GM21515 (cell line): ENCODE results near the gene HOXA7.

Experiments used
- ATAC-seq: cut with Tn5 transposase; IDR thresholded peaks from one replicate; pipeline ENCODE4 v1.9.1; 2021; ENCODE audit not compliant: unreplicated experiment

Gene HOXA7

GRCh38 chr7:27148031-27148755 is 8.3 kb downstream of the HOXA7 start:
- ATAC-seq = no peak

- no peak for ATAC-seq
Observed at GRCh38 chr7:27147199-27148030, 9.1 kb downstream of the HOXA7 start, which contains the start of gene HOXA6. Gene HOXA6 (minus strand): TSS chr7:27147774. CDS start chr7:27147749, 25 bp downstream.

- no peak for ATAC-seq
Observed at GRCh38 chr7:27146491-27147198, 9.8 kb downstream of the HOXA7 start.

GRCh38 chr7:27145914-27146412 is 10.5 kb downstream of the HOXA7 start:
- ATAC-seq = no peak

GRCh38 chr7:27145165-27145913 is 11.1 kb downstream of the HOXA7 start:
- ATAC-seq = no peak

GRCh38 chr7:27144781-27145164 is 11.7 kb downstream of the HOXA7 start:
- ATAC-seq = no peak

GRCh38 chr7:27143950-27144780 is 12.3 kb downstream of the HOXA7 start:
- no peak for ATAC-seq

DNA sequence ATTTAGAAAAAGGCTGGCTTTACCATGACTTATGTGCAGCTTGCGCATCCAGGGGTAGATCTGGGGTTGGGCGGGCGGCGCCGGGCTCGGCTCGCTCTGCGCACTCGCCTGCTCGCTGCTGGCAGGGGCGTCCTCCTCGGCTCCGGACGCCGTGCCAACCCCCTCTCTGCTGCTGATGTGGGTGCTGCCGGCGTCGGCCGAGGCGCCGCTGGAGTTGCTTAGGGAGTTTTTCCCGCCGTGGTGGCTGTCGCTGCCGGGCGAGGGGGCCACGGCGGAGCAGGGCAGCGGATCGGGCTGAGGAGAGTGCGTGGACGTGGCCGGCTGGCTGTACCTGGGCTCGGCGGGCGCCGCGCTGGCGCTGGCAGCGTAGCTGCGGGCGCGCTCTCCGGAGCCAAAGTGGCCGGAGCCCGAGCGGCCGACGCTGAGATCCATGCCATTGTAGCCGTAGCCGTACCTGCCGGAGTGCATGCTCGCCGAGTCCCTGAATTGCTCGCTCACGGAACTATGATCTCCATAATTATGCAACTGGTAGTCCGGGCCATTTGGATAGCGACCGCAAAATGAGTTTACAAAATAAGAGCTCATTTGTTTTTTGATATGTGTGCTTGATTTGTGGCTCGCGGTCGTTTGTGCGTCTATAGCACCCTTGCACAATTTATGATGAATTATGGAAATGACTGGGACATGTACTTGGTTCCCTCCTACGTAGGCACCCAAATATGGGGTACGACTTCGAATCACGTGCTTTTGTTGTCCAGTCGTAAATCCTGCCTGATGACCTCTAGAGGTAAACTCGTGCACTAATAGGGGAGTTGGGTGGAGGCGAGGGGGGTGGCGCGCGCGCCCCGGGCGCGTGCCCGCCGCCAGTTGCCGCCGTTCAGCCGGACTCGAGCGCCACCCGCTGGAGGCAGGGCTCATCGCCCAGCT is 13.2 kb downstream of the HOXA7 start, which contains the start of gene HOXA5:
Gene HOXA5, minus strand, starts transcription at position 659 of the 927 bp plus-strand sequence. Its CDS starts 74 bp downstream, at position 585.
- ATAC-seq = no peak

GRCh38 chr7:27142580-27143022 is 13.9 kb downstream of the HOXA7 start:
- ATAC-seq = no peak

GRCh38 chr7:27141923-27142579 is 14.4 kb downstream of the HOXA7 start:
- ATAC-seq = no peak

GRCh38 chr7:27141137-27141922 is 15.1 kb downstream of the HOXA7 start:
- no peak for ATAC-seq

DNA sequence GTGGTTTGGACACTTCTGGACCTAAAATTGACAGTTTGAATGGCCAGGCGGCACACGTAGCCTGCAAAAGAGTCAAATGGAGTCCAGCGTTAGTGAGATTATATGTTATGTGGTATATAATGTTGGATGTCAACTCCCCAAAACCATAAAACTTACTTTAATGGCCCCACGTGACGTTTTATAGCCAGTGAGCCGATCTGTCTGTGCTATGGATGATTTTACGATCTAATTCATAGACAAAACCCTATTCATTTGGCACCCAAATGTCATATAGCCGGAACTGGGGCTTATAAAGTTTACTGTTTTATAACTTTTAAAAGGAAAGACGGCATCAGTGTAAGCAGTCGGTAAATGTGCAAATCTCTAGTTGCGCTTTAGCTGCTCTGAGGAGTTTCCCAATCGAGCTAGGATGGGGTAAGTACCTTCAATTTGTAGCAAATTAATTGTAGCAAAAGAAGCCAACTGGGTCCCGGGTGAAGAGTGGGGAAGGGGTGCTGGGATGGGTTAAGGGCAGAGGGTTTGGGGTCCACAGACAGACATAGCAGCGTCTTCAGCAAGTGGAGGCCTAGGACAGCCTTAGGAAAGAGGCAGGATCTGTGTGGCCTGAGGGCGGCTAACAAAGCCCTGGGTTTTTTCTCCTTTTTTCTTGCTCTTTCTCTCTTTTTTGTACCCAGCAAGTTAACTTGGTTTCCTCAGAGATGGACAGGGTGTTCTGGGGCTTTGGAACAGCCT is 16.2 kb downstream of the HOXA7 start:
- ATAC-seq = no peak

DNA sequence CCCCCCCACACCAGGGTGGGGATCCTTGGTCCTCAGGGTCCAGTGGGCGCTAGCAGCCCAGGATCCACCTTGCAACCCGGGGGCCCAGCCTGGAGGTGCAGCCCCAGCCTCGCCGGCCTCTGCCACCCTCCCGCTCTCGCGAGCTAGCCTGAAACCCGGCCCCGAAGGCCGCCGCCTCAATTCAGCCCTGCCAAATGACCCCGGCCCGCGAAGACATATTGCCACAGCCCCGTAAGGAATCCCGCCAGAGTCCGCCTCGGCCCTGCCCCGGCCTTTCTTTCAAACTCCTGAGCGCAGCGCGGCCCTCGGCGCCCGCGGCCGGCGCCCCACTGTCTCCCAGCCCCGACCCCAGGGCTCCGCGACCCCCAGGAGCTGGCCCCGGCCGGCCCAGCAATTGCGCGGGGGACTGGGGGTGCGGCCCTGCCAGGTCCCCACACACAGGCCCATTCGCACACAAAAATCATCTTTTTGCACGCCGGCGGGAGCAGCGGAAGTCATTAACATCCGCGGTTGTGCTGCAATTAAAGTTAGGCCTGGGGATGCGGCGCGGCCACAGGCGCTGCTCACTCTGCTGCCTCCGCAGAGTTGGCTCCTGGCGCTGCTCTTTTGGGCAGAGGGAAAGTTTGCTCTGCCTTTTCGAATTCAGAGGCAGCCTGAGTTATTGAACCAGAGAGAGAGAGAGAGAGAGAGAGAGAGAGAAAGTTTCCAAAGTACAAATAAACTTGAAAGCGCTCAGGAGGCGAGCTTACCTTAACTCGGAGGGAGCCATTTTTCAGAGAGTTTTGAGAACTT is 16.9 kb downstream of the HOXA7 start:
- ATAC-seq = no peak

GRCh38 chr7:27138985-27139333 is 17.5 kb downstream of the HOXA7 start:
- no peak for ATAC-seq

- ATAC-seq = no peak
Observed at GRCh38 chr7:27138472-27138871, 18.0 kb downstream of the HOXA7 start.
